Dedifferentiated amniotic fluid mesenchymal stem cell (primary cell): Measurements from ENCODE around the gene ADGRB2.

Experiments used
- DNase-seq: peaks from one replicate; pipeline ENCODE4 v3.0.0-alpha.2; 2016; ENCODE audit errors: extremely low spot score

ADGRB2 gene, protein sequence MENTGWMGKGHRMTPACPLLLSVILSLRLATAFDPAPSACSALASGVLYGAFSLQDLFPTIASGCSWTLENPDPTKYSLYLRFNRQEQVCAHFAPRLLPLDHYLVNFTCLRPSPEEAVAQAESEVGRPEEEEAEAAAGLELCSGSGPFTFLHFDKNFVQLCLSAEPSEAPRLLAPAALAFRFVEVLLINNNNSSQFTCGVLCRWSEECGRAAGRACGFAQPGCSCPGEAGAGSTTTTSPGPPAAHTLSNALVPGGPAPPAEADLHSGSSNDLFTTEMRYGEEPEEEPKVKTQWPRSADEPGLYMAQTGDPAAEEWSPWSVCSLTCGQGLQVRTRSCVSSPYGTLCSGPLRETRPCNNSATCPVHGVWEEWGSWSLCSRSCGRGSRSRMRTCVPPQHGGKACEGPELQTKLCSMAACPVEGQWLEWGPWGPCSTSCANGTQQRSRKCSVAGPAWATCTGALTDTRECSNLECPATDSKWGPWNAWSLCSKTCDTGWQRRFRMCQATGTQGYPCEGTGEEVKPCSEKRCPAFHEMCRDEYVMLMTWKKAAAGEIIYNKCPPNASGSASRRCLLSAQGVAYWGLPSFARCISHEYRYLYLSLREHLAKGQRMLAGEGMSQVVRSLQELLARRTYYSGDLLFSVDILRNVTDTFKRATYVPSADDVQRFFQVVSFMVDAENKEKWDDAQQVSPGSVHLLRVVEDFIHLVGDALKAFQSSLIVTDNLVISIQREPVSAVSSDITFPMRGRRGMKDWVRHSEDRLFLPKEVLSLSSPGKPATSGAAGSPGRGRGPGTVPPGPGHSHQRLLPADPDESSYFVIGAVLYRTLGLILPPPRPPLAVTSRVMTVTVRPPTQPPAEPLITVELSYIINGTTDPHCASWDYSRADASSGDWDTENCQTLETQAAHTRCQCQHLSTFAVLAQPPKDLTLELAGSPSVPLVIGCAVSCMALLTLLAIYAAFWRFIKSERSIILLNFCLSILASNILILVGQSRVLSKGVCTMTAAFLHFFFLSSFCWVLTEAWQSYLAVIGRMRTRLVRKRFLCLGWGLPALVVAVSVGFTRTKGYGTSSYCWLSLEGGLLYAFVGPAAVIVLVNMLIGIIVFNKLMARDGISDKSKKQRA (N-terminal part only)

GRCh38 chr1:31764312-31765040 lies at the start of gene ADGRB2:
Gene ADGRB2, minus strand, starts transcription at chr1:31764340. Its CDS starts 7,119 bp downstream, at chr1:31757221.
- no peak for DNase-seq

- DNase-seq: no peak
These were observed 48.2 kb upstream of the ADGRB2 start for GRCh38 chr1:31812158-31812829.

DNA sequence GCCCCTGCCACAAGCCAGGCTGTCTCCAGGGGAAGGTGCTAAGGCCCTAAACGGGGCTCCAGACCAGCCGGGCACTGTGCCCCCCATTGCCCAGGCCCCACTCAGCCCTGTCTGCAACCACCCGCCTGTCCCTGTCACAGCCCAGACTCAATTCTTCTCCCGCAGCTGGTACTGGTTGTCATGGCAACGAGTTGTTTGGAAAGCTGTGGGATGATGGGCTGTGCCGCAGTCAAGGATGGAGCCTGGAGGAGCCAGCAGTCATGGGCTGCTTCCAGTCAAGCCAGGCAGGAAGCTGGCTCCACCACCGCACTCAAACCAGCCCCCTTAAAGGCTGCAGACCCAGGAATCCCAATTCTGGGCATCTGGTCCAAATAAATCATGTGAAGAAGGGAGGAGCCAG lies 47.5 kb upstream of the ADGRB2 start:
- no peak for DNase-seq

- DNase-seq: no peak
These were observed 45.6 kb upstream of the ADGRB2 start for GRCh38 chr1:31809698-31810097.

DNA sequence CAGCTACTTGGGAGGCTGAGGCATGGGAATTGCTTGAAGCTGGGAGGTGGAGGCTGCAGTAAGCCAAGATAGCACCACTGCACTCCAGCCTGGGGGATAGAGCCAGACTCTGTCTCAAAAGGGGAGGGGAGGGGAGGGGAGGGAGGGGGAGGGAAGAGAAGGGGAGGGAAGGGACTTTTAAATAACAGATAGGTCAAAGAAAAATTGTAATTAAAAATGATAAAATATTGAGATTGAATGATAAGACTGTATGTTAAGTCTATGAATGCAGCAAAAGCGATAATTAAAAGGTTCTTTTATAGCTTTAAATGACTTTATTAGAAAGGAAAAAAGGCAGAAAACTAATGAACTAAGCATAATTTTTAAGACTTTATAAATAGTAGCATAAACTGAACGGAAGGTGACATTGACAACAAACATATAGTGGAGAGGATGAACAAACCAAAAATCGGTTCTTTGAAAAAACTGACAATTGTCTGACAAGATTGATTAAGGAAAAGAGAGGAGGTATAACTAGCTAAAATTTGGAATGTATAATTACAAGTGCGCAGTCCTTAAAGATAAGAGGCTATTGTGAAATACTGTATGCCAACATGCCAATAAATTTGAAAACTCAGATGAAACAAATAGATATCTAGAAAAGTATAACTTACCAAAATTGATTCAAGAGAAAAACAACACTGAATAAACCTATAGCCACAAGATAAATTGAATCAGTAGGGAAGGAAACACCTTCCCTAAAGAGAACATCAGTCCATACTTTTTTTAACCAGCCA lies 43.3 kb upstream of the ADGRB2 start:
- no peak for DNase-seq

DNA sequence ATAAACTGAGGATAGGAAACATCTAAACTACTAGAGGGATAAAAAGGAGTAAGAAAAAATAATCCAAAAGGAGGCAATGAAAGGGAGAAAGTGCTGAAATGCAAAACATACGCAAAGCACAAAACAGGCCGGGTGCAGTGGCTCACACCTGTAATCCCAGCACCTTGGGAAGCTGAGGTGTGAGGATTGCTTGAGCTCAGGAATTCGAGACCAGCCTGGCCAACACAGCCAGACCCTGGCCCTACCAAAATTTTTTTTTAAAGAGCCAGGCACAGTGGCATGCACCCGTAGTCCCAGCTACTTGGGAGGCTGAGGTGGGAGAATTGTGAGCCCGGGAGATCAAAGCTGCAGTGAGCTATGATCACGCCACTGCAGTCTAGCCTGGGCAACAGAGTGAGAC lies 41.2 kb upstream of the ADGRB2 start:
- DNase-seq: no peak

DNA sequence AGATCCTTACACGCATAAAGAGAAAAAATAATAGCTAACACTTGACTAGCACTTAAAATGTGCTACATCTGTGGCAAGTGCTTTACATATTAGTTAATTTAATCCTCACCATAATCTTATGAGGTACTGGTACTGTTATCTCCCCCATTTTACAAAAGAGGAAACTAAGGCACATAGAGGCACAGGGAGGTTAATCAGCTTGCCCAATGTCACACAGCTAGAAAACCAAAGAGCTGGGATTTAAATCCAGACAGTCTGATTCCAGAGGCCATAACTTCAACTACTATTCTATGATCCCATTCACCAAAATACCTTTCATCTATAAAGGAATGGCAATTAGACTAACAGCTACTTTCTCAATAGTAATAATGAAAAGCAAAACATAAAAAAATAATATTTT lies 40.0 kb upstream of the ADGRB2 start:
- DNase-seq: no peak

DNA sequence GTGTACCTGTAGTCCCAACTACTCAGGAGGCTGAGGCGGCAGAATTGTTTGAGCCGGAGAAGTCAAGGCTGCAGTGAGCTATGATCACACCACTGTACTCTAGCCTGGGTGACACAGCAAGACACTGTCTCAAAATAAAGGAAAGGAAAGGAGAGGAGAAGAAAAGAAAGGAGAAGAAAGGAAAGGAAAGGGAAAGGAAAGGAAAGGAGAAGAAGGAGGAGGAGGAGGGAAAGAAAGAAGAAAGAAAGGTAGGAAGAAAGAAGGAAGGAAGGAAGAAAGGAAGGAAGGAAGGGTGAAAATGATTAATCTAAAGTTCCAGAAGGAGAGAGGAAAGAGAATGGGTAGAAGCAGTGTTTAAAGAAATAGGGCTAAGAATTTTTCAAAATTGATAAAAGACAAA lies 39.5 kb upstream of the ADGRB2 start:
- no peak for DNase-seq

GRCh38 chr1:31802190-31803150 lies 38.3 kb upstream of the ADGRB2 start:
- no peak for DNase-seq

DNA sequence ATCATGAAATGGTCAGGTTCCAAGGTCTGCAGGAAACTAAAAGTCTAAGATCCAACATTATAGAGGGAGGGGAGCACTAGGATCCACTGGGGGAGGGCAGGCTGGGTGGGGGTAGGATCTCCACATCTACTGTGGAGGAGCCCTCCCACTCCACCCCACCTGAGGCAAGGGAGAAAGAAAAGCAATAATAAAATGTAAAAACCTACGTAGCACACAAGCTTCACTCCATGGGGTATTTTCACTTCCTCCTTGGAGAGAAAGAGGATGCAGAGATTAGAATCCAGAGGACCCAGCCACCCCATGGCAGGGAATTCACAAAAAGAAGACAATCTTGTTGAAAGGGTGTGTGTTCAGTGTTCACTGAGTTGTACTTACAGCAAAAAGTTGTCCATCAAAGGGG lies 37.3 kb upstream of the ADGRB2 start:
- DNase-seq: no peak

DNA sequence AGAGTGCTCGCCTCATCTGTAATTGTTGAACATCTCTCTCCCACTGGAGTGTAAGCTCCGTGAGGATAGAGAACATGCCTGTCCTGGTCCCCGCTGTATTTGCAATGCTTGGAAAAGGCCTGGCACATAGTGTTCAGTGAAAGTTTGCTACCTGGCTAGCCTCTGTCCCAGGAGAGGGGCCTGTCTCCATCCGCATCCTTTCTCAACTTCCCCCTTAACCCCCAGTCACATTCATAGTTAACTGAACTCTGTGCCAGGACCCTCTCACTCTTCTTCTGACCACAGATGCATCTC lies 36.5 kb upstream of the ADGRB2 start:
- no peak for DNase-seq

DNA sequence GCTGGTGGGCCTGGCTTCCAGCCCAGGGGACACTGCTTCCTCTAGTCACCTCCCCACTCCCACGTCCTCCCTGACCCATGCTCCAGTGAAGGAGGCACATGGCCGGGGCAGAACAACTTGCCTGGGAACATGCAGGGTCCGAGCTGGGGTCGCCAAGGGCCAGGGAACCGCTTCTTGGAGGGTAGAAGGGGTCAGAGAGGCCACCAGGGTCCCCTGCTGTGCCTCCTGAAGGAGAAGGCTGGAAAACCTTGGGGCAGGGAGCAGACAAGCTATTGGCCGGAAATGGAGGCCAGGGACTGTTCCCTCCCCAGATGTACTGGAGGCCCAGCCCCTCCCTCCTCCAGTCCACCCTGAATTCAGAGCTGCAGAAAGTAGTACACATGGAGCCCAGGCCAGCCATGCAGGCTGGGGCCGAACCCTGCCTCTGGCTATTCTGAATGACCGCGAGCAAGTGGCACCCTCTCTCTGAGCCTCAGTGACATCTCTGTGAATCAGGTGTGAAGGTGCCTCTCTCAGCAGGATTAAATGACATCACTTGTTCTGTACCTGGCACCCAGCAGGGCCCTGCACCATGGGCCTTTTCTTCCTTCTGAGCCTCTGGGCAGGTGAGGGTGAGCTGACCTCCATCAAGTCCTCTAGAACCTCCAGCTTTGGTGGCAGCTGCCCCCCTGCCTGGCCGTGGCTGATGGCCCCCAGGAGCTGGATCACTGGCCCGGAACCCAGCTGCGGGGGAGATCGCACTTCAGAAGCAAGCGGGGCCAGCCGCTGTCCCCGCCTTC lies 35.9 kb upstream of the ADGRB2 start:
- DNase-seq: no peak

DNA sequence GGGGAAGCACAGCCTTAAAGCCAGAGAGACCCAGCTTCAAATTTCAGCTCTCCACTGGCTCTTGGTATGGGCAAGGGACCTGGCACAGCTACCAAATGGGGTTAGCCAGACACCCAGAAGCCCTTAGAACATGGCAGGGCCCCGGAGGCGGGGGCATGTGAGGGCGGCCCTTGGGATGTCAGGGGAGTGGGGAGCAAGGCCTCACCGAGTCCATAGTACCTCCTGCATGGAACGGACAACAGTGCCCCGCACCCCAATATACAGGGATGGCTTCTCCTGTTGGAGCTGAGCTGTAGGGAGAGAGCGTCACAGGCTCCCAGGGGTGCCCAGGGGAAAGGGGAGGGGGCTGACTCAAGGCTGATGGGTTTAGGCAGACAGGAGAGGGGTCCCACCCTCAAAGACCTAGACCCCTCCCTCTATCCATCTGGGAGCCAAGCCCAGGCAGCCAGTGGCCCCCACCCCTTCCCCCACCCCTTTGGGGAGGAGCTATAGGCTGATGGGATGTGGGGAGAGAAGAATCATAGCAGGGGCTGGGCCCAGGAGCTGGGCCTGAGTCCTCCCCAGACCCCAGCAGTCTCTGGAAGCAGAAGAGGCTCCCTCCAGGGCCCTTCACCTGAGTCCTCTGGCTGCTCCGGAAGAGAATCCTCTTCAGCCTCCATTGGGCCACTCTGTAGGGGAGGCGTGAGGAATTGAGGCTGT lies 35.2 kb upstream of the ADGRB2 start:
- DNase-seq: no peak

DNA sequence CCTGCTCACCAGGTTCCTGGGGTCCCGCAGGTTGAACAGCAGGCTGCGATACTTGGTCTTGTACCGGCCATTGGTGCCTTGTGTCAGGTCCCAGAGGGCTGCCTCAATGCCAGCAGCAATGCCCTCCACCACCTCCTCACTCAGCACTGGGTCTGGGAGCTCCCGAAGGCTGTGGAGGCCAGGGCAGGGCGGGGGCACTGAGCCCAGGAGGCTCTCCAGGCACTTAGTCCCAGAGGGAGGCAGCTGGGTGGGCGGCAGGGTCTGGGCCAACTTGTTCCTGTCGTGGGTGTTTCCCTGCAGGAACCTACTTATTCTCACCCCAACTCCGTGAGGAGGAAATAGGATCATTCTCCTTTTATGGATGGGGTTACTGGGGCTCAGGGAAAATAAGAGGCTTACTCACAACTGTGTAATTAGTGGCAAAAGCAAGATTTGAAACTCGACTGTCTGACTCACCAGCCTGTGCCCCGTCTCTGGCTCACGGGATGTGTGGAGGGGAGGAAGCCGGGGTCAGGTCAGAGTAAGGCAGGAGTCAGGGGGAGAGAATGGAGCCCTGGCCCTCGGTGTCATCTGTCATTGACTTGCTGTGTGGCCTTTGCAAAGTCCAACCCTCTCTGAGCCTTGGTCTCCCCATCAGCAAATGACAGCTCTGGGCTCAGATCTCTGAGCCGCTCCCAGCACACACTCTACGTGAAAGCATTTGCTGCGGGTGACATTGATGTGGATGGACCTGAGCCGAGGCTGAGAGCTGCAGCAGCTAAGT lies 34.5 kb upstream of the ADGRB2 start:
- peak; percentile 61 for DNase-seq

DNA sequence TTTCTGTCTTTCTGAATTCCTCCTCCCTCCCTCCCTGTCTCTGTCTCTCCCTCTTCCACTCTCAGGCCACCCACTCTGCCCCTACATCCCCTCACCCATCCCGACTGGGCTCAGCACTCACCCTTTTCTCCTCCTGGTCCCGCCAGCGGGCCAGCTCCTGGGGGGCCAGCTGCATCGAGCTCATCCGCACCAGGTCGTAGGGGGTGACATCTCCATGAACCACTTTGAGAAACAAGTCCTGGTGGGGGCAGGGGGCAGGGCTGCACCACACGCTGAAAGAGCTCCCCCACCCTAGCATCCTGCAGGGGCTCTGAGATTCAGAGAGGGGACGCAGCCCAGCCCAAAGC lies 33.9 kb upstream of the ADGRB2 start:
- DNase-seq: no peak

DNA sequence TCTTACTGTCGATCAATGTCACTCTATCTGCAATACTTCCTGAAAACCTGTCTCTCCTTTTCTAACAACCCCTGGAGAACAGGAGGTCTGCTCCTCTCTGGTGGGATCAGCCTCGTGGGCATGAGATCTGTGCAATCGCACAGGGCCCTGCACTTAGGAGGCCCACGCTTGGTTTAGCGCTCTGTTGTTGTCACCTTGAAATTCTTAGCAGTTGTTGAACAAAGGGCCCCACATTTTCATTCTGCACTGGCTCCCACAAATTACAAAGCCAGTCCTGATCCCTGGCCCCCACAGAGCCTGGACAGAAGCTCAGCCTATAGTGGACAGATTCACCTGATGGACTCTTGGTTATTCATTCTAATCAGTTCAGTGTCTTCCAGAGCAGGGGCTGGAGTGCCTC lies 33.1 kb upstream of the ADGRB2 start:
- DNase-seq: no peak

- DNase-seq: no peak
These were observed 32.6 kb upstream of the ADGRB2 start for GRCh38 chr1:31796707-31797106.
